ENCODE measurements around the gene C1QTNF1.

C1QTNF1 gene

GRCh38 chr17:79023886-79024771 lies at the start of gene C1QTNF1:
TSS of gene C1QTNF1 (plus strand) at chr17:79024169. CDS start at chr17:79043969, 19,800 bp downstream.
- no peak for DNase-seq

- no peak for DNase-seq
Measured at GRCh38 chr17:78974635-78975591, 49.1 kb upstream of the C1QTNF1 start.

- no peak for DNase-seq
Measured at GRCh38 chr17:78976907-78977680, 46.9 kb upstream of the C1QTNF1 start.

GRCh38 chr17:78977681-78977943 lies 46.4 kb upstream of the C1QTNF1 start:
- DNase-seq, result no peak

- DNase-seq, result no peak
Measured at GRCh38 chr17:78977997-78978973, 45.7 kb upstream of the C1QTNF1 start.

- DNase-seq, result no peak
Measured at GRCh38 chr17:78979780-78980623, 44.0 kb upstream of the C1QTNF1 start, which contains the start of gene LGALS3BP. TSS of gene LGALS3BP (minus strand) at chr17:78979923. CDS start at chr17:78977191, 2,732 bp downstream.

- no peak for DNase-seq
Measured at GRCh38 chr17:78980624-78980972, 43.4 kb upstream of the C1QTNF1 start.

GRCh38 chr17:78981010-78981888 lies 42.7 kb upstream of the C1QTNF1 start:
- DNase-seq, result no peak

- DNase-seq, result no peak
Measured at GRCh38 chr17:78985395-78985794, 38.6 kb upstream of the C1QTNF1 start.

GRCh38 chr17:78986048-78986648 lies 37.8 kb upstream of the C1QTNF1 start:
- no peak for DNase-seq

GRCh38 chr17:78986649-78987328 lies 37.2 kb upstream of the C1QTNF1 start:
- no peak for DNase-seq

GRCh38 chr17:78988152-78988551 lies 35.8 kb upstream of the C1QTNF1 start:
- DNase-seq, result no peak

- DNase-seq, result no peak
Measured at GRCh38 chr17:78990349-78991016, 33.5 kb upstream of the C1QTNF1 start.

- DNase-seq, result no peak
Measured at GRCh38 chr17:78991017-78991738, 32.8 kb upstream of the C1QTNF1 start.

GRCh38 chr17:78991906-78992532 lies 31.9 kb upstream of the C1QTNF1 start:
- DNase-seq, result no peak

GRCh38 chr17:78992542-78993212 lies 31.3 kb upstream of the C1QTNF1 start:
- no peak for DNase-seq
